H1 (cell line): ENCODE data around the gene DYNC1I1. TPM values are rescaled to one million over a fixed set of nuclear protein-coding genes. Genes with fewer than 3 reads are reported as not detected.

ENCODE experiments used
- CTCF ChIA-PET: fragments of 300-600 bp; sonication (Branson Sonifier 250); formaldehyde crosslinking; loops from one replicate; lab custom pipeline; 2021; ENCODE audit not compliant: partially characterized antibody; lab: Charles Lee
- POLR2A ChIA-PET: fragments of 300-600 bp; sonication (Branson Sonifier 250); formaldehyde crosslinking; loops from one replicate; lab custom pipeline; 2021; ENCODE audit warnings: inconsistent platforms; ENCODE audit not compliant: partially characterized antibody; lab: Charles Lee
- DNase-seq, 2 experiments: peaks; one replicate each; pipeline versions ENCODE4 v3.0.0 to v3.0.0-alpha.2; 2010 to 2022; ENCODE audit warnings: low spot score in 2 of 2, low read depth in 1 of 2, mixed read lengths in 1 of 2
- FAIRE-seq: peaks from 2 replicates; lab custom pipeline; 2011; peaks lifted over from hg19 to GRCh38; lab: Jason Lieb, UNC
- H2AFZ ChIP-seq: 2 replicates; pipeline ENCODE4 v1.8.1; 2012; ENCODE audit warnings: low read length, inconsistent platforms
- H2AK5ac ChIP-seq: 2 replicates; pipeline ENCODE4 v1.6.1; 2013; ENCODE audit warnings: low read depth, low read length
- H2BK120ac ChIP-seq: replicated peaks from 2 replicates; pipeline ENCODE3; 2013; ENCODE audit warnings: low read depth, low read length, inconsistent platforms
- H2BK12ac ChIP-seq: 2 replicates; pipeline ENCODE4 v1.6.1; 2013; ENCODE audit warnings: low read depth, low read length
- H2BK15ac ChIP-seq: 2 replicates; pipeline ENCODE4 v1.6.1; 2013; ENCODE audit warnings: low read length
- H2BK20ac ChIP-seq: 2 replicates; pipeline ENCODE4 v1.6.1; 2013; ENCODE audit warnings: low read length
- H2BK5ac ChIP-seq: 2 replicates; pipeline ENCODE4 v1.6.1; 2013; ENCODE audit warnings: low read depth, low read length
- H3K14ac ChIP-seq: 2 replicates; pipeline ENCODE4 v1.6.1; 2013; ENCODE audit warnings: inconsistent platforms; ENCODE audit not compliant: insufficient read length
- H3K18ac ChIP-seq: 2 replicates; pipeline ENCODE4 v1.6.1; 2013; ENCODE audit warnings: low read length; ENCODE audit errors: extremely low read depth
- H3K23ac ChIP-seq: 2 replicates; pipeline ENCODE4 v1.6.1; 2013; ENCODE audit warnings: inconsistent platforms; ENCODE audit not compliant: insufficient read length
- H3K23me2 ChIP-seq: 2 replicates; pipeline ENCODE4 v1.6.1; 2013; ENCODE audit warnings: low read depth, low read length
- H3K27ac ChIP-seq: 2 replicates; pipeline ENCODE4 v1.6.1; 2011; ENCODE audit warnings: low read depth, low read length, inconsistent platforms
- H3K27me3 ChIP-seq, 4 experiments: replicated peaks in 1 of 4; 1 replicate in 1 of 4; 2 replicates in 3 of 4; pipeline versions ENCODE4 v1.6.1 to v1.8.1; 2011 to 2013; ENCODE audit warnings: low read length in 3 of 4, mild to moderate bottlenecking in 3 of 4, inconsistent platforms in 2 of 4, mixed read lengths in 2 of 4, moderate library complexity in 1 of 4; ENCODE audit not compliant: control insufficient read depth in 3 of 4, insufficient read depth in 3 of 4; ENCODE audit errors: extremely low read depth in 1 of 4
- H3K36me3 ChIP-seq, 4 experiments: 2 replicates each; pipeline versions ENCODE4 v1.6.1 to v1.8.1; 2011 to 2013; ENCODE audit warnings: mild to moderate bottlenecking in 4 of 4, low read length in 3 of 4, moderate library complexity in 2 of 4, control low read depth in 1 of 4, inconsistent platforms in 1 of 4; ENCODE audit not compliant: insufficient read depth in 4 of 4, control insufficient read depth in 2 of 4
- H3K4ac ChIP-seq: replicated peaks from 2 replicates; pipeline ENCODE3; 2013; ENCODE audit warnings: low read length, low read depth, mixed read lengths, inconsistent platforms; ENCODE audit not compliant: insufficient read length
- H3K4me1 ChIP-seq, 4 experiments: replicated peaks in 1 of 4; 1 replicate in 1 of 4; 2 replicates in 3 of 4; pipeline versions ENCODE4 v1.6.1 to v1.8.1; 2011 to 2013; ENCODE audit warnings: low read length in 3 of 4, inconsistent platforms in 2 of 4, mixed read lengths in 1 of 4; ENCODE audit not compliant: insufficient read depth in 4 of 4, control insufficient read depth in 3 of 4
- H3K4me2 ChIP-seq, 2 experiments: 2 replicates each; pipeline versions ENCODE4 v1.6.1 to v1.8.1; 2011 to 2013; ENCODE audit warnings: low read depth in 2 of 2, low read length in 2 of 2, control low read depth in 1 of 2, inconsistent platforms in 1 of 2, mild to moderate bottlenecking in 1 of 2; ENCODE audit not compliant: insufficient read depth in 1 of 2
- H3K4me3 ChIP-seq, 4 experiments: fragments of 200-600, 300-600 bp in 1 of 4; sonication (generic), shearing (Covaris generic), sonication (Bioruptor Twin) in 1 of 4; 2 replicates each; pipeline versions ENCODE4 v1.5.1 to v1.8.1; 2011 to 2016; ENCODE audit warnings: low read length in 4 of 4, low read depth in 3 of 4, control low read depth in 2 of 4, inconsistent platforms in 2 of 4, mild to moderate bottlenecking in 2 of 4, mixed read lengths in 1 of 4, moderate library complexity in 1 of 4; ENCODE audit not compliant: insufficient read depth in 2 of 4; ENCODE audit errors: extremely low read depth in 1 of 4
- H3K56ac ChIP-seq: replicated peaks from 2 replicates; pipeline ENCODE3; 2013; ENCODE audit warnings: low read depth, mild to moderate bottlenecking, mixed read lengths, low read length, inconsistent platforms; ENCODE audit not compliant: insufficient read length
- H3K79me1 ChIP-seq: 2 replicates; pipeline ENCODE4 v1.6.1; 2013; ENCODE audit warnings: low read depth, low read length, control low read depth
- H3K79me2 ChIP-seq, 2 experiments: 2 replicates each; pipeline versions ENCODE4 v1.6.1 to v1.8.1; 2012 to 2013; ENCODE audit warnings: low read length in 2 of 2, mild to moderate bottlenecking in 2 of 2, inconsistent platforms in 1 of 2; ENCODE audit not compliant: insufficient read depth in 2 of 2, control insufficient read depth in 1 of 2
- H3K9ac ChIP-seq, 4 experiments: replicated peaks in 1 of 4; 1 replicate in 1 of 4; 2 replicates in 3 of 4; pipeline versions ENCODE4 v1.6.1 to v1.8.1; 2011 to 2013; ENCODE audit warnings: low read depth in 3 of 4, low read length in 3 of 4, control low read depth in 2 of 4, mild to moderate bottlenecking in 2 of 4, moderate library complexity in 2 of 4, inconsistent platforms in 1 of 4; ENCODE audit errors: extremely low read depth in 1 of 4
- H3K9me3 ChIP-seq, 2 experiments: 2 replicates each; pipeline versions ENCODE4 v1.6.1 to v1.8.1; 2012 to 2013; ENCODE audit warnings: mild to moderate bottlenecking in 2 of 2, moderate library complexity in 2 of 2, control low read depth in 1 of 2, inconsistent platforms in 1 of 2, low read depth in 1 of 2, low read length in 1 of 2, mixed read lengths in 1 of 2; ENCODE audit not compliant: insufficient read depth in 2 of 2
- H4K20me1 ChIP-seq, 2 experiments: replicated peaks in 1 of 2; 2 replicates each; pipeline versions ENCODE3 to v1.8.1; 2011 to 2013; ENCODE audit warnings: inconsistent platforms in 2 of 2, low read length in 2 of 2, mild to moderate bottlenecking in 1 of 2; ENCODE audit not compliant: insufficient read depth in 2 of 2, control insufficient read depth in 1 of 2
- H4K5ac ChIP-seq: 2 replicates; pipeline ENCODE4 v1.6.1; 2013; ENCODE audit warnings: low read length, low read depth, mixed read lengths, inconsistent platforms; ENCODE audit not compliant: insufficient read length
- H4K8ac ChIP-seq: 2 replicates; pipeline ENCODE4 v1.8.0; 2013; ENCODE audit warnings: mild to moderate bottlenecking, moderate library complexity, low read length, inconsistent platforms; ENCODE audit not compliant: insufficient read depth; ENCODE audit errors: extremely low read depth
- H4K91ac ChIP-seq: replicated peaks from 2 replicates; pipeline ENCODE3; 2013; ENCODE audit warnings: low read length, mixed read lengths, inconsistent platforms; ENCODE audit not compliant: insufficient read length
- ASH2L ChIP-seq: fragments of 200-600, 300-600 bp; sonication (generic); IDR thresholded peaks from one replicate; pipeline ENCODE4 v1.7.1; 2017; ENCODE audit warnings: low read length
- ATF3 ChIP-seq: IDR thresholded peaks from 2 replicates; pipeline ENCODE4 v1.6.1; 2011; ENCODE audit warnings: low read depth, mild to moderate bottlenecking, low read length; ENCODE audit not compliant: insufficient read depth
- BACH1 ChIP-seq: IDR thresholded peaks from 2 replicates; pipeline ENCODE4 v1.6.1; 2012; ENCODE audit warnings: low read length, improper control_type of control experiment
- BRCA1 ChIP-seq: IDR thresholded peaks from 2 replicates; pipeline ENCODE4 v1.6.1; 2012; ENCODE audit warnings: low read depth, low read length, improper control_type of control experiment
- CREB1 ChIP-seq: IDR thresholded peaks from 2 replicates; pipeline ENCODE4 v1.6.1; 2012; ENCODE audit warnings: inconsistent platforms
- CTBP2 ChIP-seq: IDR thresholded peaks from 2 replicates; pipeline ENCODE4 v1.7.0; 2011; ENCODE audit warnings: borderline replicate concordance, mild to moderate bottlenecking, moderate library complexity, mixed read lengths, low read length; ENCODE audit not compliant: insufficient read depth, insufficient read length
- JUN ChIP-seq: IDR thresholded peaks from 2 replicates; pipeline ENCODE4 v1.6.1; 2011; ENCODE audit warnings: low read depth, mild to moderate bottlenecking, improper control_type of control experiment, low read length
- JUND ChIP-seq: IDR thresholded peaks from 2 replicates; pipeline ENCODE4 v1.6.1; 2011; ENCODE audit warnings: mild to moderate bottlenecking, improper control_type of control experiment, low read length
- KDM5A ChIP-seq: fragments of 200-600 bp; IDR thresholded peaks from 2 replicates; pipeline ENCODE4 v1.7.1; 2012; ENCODE audit warnings: mild to moderate bottlenecking, low read length, inconsistent platforms, mixed read lengths
- MAFK ChIP-seq: IDR thresholded peaks from 2 replicates; pipeline ENCODE4 v1.6.1; 2012; ENCODE audit warnings: low read depth, mild to moderate bottlenecking, improper control_type of control experiment, low read length
- POLR2AphosphoS5 ChIP-seq: IDR thresholded peaks from 2 replicates; pipeline ENCODE4 v1.6.1; 2011; ENCODE audit warnings: low read depth, low read length
- TEAD4 ChIP-seq: IDR thresholded peaks from 2 replicates; pipeline ENCODE4 v1.6.1; 2012; ENCODE audit warnings: low read depth, low read length, inconsistent platforms, mixed read lengths
- YY1 ChIP-seq: IDR thresholded peaks from 2 replicates; pipeline ENCODE4 v1.6.1; 2011; ENCODE audit warnings: low read depth, mild to moderate bottlenecking, low read length
- WGBS, 2 experiments: shearing (Covaris generic) in 1 of 2; methylation state at CpG; one replicate each; pipeline versions ENCODE4 v1.1.6 to v1.1.7; 2013 to 2015; ENCODE audit warnings: low lambda C conversion rate in 2 of 2, mixed read lengths in 2 of 2, inconsistent platforms in 1 of 2, low coverage in 1 of 2, missing lambda C conversion rate in 1 of 2; ENCODE audit not compliant: insufficient replicate concordance in 2 of 2, insufficient coverage in 1 of 2, insufficient read length in 1 of 2; ENCODE audit errors: extremely low coverage in 1 of 2, missing lambda C conversion rate in 1 of 2; 5-methylcytosine and 5-hydroxymethylcytosine counted together
- polyA plus RNA-seq, 7 experiments: library from polyadenylated mRNA; depleted of rRNA in 3 of 7; stranded (reverse) in 5 of 7; unstranded in 2 of 7; fragments of >200 nt in 5 of 7; fragments of 200-250 nt in 2 of 7; gene quantifications; 1 replicate in 5 of 7; 2 replicates in 1 of 7; 4 replicates in 1 of 7; pipeline versions ENCODE4 v1.2.1 to v1.2.3, GENCODE V29; 2011 to 2013; ENCODE audit warnings: missing spikeins in 2 of 7, mixed read lengths in 2 of 7
- total RNA-seq: library from RNA; stranded (reverse); fragmentation: NEBNext Ultra II Directional; extraction: Animal tissue kit (Norgen Biotek cat#: 25700); gene quantifications from 2 replicates; pipeline ENCODE4 v1.2.1, GENCODE V29; 2021
- TF ChIP-seq, protein P1 (sequence below): IDR thresholded peaks from 2 replicates; pipeline ENCODE4 v1.6.1; 2012; ENCODE audit warnings: inconsistent platforms

DYNC1I1 gene
- total and polyA plus RNA-seq, 2 of the 8 experiments (the other 6 are each of a cell fraction or from before 2014, with no cell fraction given): 0.45 to 0.58 TPM

GRCh38 chr7:96045919-96046318 is 273.6 kb downstream of the DYNC1I1 start:
- Histone ChIP-seq H3K36me3 (no peaks in the 10 kb centered on the region), H3K23ac (no peak overlapping the region), H4K8ac (no peak overlapping the region), H3K79me1 (no peaks in the 10 kb centered on the region), H3K4me2 (no peak overlapping the region), H3K27ac (no peak overlapping the region), H3K9me3 (no peaks in the 10 kb centered on the region), H4K5ac (no peak overlapping the region), H2BK20ac (no peak overlapping the region), H3K14ac (no peak overlapping the region), H3K27me3 (no peaks in the 10 kb centered on the region), H3K56ac (no peak overlapping the region), H3K79me2 (no peaks in the 10 kb centered on the region), H2AK5ac (no peak overlapping the region), H3K18ac (no peak overlapping the region), H2BK12ac (0 out of 2 replicates have a peak overlapping the region, but pooled peaks have one; percentile 30), H2AFZ (no peak overlapping the region), H2BK15ac (no peak overlapping the region), H4K20me1 (no peaks in the 10 kb centered on the region), H2BK120ac (no peak overlapping the region), H3K23me2 (no peaks in the 10 kb centered on the region), H3K9ac (no peak overlapping the region), H4K91ac (no peak overlapping the region), H2BK5ac (no peak overlapping the region), H3K4me1 (no peaks in the 10 kb centered on the region), H3K4ac (no peak overlapping the region), H3K4me3 (no peak overlapping the region)
- ChIA-PET POLR2A (no interaction called here), CTCF (interaction anchor here (1.0 kb wide), 1 partner anchor 39 kb away, joined by 3 read pairs; no protein-coding TSS in a partner anchor)
- DNase-seq: no peak
- no peak for TF ChIP-seq BACH1
- no peak for TF ChIP-seq MAFK
- TF ChIP-seq ATF3: no peak
- TF ChIP-seq YY1: peak; percentile 68; the same call in 1 of the 2 replicates
- TF ChIP-seq JUN: 0 out of 2 replicates have a peak, but pooled peaks have one; percentile 7
- peak; percentile 74; the same call in 1 of the 2 replicates for TF ChIP-seq JUND
- TF ChIP-seq TEAD4: peak; percentile 77
- no peak for TF ChIP-seq KDM5A
- no peak for TF ChIP-seq BRCA1
- TF ChIP-seq, protein P1, sequence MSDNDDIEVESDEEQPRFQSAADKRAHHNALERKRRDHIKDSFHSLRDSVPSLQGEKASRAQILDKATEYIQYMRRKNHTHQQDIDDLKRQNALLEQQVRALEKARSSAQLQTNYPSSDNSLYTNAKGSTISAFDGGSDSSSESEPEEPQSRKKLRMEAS: no peak
- no peak for TF ChIP-seq CTBP2
- no peak for TF ChIP-seq ASH2L
- TF ChIP-seq POLR2AphosphoS5: no peak
- TF ChIP-seq CREB1: no peak
- WGBS, 2 experiments: 83% methylated on average over 4 of the region's 4 CpGs; no CpG with 5 or more reads in 1 of the 2 experiments
- peak; percentile 24 for FAIRE-seq
